NCI-H460 (cell line): ENCODE results near the gene IRX2. TPM values are rescaled to one million over a fixed set of nuclear protein-coding genes. Genes with fewer than 3 reads are reported as not detected.

Source experiments
- DNase-seq: peaks from one replicate; pipeline ENCODE4 v3.0.0-alpha.2; 2016; ENCODE audit warnings: low read depth; ENCODE audit errors: extremely low read depth
- total RNA-seq: library from RNA; depleted of rRNA; stranded (reverse); fragments of >200 nt; shearing (Covaris generic); gene quantifications from 2 replicates; pipeline ENCODE4 v1.2.3, GENCODE V29; 2014

Gene IRX2
- total RNA-seq, 1 experiment from 2014 or later, result 30.6 TPM

DNA sequence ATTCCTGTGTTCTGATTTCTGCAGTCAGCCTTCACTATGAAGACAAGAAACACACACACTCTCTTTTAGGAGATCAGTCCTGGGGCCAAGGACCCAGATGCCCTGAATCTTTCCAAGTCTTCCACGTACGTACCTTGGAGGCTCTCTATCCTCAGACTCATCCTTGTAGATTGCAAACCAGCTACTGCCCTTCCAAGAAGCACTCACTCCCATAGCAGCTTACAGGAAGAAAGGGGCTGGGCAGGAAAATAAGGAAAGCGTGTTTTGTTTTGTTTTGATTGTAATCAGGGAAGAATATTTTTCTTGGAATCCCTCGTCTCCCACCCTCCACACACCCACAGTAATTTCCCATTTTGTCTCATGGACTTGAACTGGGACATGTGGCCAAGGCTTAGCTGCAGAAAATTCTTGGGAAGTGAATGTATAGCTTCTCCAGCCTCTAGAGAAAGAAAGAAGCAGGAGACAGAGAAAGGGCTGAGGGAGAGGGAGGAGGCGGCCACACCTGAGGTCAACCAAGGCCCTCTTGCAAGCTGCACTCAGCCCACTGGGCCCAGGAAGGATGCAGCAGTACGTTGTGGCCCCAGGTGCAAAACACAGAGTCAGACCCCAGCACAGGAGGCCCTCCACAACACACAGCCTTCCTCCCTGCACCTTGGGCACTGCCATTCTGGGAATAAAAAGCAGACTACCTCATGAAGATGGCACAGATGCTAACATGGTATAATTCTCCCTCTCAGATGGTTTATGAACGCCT lies 29.9 kb downstream of the IRX2 start:
- no peak for DNase-seq

DNA sequence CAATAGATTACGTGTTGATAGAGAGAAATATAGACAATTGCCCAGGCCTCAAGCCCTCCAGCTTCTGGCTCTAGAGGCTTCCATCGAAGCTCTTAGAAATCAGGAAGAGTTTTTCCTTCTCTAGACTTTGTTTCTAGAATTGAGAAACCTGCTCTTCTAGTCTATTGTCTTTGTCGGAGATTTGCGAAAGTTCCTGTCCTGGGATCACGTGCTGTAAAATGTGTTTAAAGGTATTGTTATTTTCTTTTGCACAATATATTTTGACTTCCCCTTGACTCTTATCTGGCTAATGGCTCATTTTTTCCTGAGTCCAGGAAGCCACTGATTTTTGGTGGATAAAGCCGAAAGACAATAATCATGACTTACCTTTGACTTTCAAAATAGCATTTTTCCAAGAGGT lies 32.1 kb downstream of the IRX2 start:
- no peak for DNase-seq

DNA sequence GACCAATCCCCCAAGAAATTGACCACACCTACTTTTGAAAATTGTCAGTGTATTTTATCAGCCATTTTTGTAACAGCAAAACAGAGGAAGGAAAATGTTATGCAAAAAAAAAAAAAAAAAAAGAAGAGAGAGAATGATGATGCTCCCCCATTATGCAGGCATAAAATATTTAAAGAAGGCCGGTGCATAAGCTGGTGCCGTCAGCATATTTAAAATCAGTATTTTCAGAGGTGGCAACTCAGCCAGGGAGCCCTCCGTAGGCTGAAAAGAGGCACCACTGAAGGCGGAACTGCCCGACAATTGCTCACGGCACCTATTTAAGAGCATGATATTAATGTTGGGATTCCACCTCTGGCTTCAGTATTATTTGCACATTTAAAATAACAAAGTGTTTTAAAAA lies 33.4 kb downstream of the IRX2 start:
- no peak for DNase-seq

DNA sequence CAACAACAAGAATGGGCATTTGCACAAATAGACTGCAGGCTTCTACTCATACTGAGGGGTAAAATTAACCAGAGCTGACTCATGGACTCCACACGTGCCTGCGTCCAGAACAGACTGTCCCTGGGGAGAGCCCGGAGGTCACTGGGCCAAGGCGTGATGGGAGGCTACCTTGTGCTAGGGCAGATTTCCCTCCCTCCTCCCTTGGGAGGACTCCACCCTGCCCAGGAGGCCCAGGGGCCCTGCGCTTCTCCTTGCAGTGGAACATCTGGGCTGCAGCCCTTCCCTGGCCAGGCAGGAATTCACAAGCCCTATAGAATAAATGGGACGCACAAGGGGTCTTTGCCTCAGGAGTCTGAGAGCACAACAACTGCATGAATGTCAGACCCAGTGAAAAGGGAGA lies 35.6 kb downstream of the IRX2 start:
- no peak for DNase-seq

DNA sequence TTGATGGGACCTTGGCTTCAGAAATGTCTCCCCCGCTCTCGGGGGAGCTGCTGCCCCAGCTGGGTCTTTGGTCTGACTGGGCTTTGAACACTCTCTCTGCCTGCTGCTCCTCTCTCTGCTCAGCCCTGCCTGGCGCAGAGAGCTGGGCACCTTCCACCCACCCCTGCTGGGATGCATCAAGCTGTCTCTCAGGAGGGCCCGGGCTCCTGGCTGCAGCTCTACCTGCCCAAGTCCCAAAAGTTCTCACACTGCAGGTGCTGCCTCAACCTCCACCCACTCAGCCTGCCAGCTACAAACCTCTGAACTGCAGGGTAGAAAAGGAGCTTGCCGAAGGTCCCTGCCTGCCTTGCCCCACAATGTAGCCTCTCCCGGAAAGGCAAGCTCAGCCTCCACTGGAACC lies 36.7 kb downstream of the IRX2 start:
- DNase-seq, result no peak

DNA sequence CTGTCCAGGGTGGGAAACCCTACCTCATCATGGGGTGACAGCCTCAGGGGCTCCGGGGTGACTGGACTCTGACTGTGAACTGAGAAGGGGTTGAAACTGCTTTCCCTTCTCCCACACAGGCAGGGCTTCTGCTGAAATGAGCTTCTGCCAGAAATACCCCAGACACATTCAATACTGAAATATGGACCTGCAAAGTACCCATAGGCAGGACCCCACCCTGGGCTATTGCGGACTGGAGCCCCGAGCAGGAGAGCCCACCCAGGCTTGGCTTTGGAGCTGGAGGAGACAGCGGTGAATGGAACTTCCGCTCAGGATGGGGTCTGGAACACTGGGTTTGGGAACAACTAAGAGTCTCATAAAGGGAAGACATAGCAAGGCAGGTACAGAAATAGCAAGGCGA lies 37.5 kb downstream of the IRX2 start:
- DNase-seq, result no peak

DNA sequence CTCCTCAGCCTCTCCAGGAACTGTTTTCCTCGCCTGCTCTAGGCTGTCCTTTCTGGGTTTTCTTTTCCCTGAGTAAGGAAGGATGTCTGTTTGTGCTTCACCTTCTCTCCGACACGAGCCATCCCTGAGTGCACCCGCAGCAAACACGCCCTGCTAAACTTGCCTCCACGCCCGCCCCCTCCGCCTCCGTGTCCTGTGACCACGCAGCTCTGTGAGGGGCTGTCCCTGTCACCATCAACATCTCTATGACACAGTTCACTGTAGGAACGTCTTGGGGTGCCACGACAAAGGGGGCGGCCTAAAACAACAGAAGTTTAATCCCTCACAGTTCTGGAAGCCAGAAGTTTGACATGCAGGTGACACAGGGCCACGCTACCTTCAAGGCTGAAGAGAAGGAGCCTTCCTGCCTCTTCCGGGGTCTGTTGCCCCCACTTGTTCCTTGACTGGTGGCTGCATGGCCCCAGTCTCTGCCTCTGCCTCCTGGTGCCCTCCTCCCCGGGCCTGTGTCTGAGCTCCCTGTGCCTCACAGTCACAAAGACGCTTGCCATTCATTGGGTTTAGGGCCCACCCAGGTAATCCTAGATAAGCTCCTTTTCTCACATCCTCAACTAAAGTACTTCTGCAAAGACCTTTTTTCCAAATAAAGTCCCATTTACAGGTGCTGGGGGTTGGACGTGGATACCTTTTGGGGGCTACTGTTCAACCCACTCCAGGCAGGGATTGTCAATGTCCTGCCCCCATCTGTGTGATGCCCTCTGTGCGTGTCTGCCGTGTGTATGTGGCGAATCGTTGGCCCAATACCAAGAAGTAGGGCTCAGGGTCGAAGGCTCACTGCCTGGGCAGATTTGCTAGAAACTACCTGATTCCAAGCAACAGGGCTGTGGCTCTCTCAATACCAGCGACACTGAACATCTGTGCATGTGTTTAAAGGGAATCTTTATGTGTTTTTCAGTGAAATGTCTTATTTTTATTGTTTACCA lies 39.7 kb downstream of the IRX2 start:
- DNase-seq, result no peak

DNA sequence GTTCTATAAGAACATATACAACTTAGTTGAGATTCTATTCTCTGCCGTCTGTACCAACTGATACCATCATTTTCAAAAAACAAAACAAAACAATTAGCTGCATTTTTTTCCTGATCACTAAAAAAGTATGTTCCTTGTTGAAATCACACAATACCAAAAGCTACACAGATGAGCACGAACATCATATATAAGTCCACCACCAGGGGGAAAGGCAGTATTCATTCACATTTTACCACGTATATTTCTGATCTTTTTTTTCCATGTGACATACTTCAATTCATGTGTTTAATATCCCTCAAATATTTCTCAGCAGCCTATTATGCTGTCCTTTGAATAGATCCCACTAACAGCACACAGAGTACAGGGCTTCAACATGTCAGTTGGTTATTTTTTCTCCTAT lies 40.6 kb downstream of the IRX2 start:
- no peak for DNase-seq

DNA sequence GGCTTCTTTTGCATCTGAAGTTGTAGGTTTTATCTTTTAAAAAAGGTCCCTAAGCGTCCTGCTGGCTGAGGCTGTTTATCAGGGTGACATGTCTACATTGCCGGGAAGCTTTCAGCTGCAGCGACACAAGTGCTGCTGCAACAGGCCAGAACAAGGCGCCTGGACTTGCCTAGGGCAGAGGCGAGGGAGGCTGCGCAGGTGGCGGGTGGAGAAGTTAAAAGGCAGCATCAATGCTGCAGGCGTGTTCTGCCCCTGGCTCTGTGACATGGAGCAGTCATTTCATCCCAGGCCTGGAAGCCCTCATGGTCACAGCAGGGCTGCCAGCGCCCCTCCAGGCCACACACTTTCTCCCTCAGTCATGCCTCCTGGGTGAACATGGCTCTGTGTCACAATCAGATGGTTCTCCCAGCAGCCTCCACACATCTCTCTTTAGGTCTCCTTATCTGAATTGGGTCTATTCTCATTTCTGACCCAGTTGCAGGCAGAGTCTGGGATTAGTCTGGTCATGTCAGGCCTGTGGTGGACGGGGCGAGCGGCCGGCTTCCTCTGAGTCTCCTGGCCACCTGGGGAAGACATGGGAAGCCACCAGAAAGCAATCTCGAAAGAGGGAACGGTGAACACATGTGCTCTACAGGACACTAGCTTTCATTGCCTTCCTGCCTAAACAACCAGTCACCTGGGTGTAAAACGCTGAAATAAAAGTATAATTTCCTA lies 41.3 kb downstream of the IRX2 start:
- DNase-seq, result no peak

DNA sequence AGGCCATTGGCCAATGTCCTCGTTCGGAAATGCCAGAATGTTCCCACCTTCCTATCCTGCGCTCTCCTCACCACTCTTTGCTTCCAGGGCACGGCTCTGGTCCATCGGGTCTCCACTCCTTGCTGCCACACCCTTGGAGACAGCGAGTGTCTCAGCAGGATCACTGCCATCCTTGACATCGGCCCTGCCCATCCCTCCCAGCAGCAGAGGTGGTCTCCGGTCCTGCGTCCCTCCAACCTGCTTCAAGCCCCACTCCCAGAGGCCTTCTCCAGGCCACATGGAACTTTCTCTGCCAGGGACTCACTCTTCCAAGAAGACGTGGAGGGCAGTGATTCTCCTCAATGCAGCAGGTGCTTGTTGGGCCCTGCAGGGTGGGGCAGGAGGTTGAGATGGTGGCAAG lies 42.7 kb downstream of the IRX2 start:
- no peak for DNase-seq

DNA sequence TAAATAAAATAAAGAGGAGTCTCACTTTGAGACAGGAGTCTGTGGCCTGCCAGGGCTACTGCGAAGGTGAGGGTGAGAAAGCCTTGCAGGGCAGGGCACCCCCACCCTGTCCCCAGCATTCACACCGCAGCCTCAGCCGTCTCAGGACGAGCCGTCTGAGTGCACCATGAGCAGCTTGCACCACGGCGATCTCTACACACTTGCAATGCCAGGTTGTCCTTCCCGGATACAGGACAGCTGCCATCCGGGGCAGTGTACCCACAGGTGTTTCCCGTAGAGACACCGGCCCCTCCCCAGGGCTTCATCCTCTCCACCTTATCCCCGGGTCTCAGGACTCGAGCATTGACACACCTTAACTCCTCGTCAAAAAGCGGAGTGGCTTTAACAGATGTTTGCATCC lies 43.3 kb downstream of the IRX2 start:
- no peak for DNase-seq

DNA sequence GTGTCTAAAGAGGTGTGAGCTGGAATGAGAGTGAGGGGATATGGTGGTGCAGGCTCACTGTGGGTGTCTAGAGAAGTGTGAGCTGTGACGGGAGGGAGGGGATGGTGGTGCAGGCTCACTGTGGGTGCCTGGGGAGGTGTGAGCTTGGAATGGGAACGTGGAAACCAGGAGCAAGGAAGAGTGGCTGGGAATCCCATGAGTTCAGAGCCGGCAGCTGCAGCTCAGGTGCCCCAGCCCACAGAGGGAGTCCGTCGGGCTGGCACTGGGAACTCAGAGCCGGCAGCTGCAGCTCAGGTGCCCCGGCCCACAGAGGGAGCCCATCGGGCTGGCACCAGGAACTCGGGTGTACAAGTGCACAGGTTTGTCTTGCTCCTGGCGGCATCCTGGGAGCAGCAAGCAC lies 45.6 kb downstream of the IRX2 start:
- no peak for DNase-seq

DNA sequence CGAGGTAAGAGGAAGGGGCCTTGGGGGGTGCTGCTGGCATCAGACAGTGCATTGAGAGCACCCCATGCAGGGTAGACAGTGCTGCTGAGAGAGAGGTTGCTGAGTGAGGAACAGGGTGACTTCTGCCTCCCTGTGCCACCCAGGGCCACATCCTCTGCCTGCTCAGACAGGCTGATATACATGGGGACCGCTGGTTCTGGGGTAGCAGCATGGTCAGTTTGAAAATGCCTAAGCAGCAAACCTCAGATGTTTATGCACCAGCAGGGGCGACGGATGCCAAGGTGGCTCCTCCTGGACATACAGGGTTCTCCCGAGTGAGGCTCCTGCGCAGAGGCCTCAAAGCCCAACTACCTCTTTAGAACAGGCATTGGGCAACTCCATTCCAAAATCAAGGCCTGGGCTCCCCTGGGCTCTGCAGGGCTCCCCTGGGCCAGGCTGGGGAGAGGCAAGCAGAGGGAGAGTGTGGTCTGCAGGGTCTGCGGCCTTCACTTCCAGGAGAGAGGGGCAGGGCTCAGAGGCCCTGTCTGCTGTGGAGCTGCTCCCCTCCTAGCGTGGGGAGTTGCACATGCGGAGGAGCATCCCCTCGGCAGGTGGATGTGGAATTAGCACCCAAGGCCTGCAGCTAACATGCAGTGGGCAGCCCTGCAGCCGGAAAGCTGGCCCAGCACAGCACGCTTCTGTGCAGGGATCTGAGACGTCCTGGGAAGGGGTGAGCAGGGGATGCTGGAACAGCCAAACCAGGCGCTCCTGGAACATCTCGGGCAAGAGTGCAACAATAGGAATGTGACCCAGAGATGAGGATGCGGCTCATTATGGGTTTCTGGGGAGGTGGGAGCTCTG lies 46.5 kb downstream of the IRX2 start:
- DNase-seq, result no peak

DNA sequence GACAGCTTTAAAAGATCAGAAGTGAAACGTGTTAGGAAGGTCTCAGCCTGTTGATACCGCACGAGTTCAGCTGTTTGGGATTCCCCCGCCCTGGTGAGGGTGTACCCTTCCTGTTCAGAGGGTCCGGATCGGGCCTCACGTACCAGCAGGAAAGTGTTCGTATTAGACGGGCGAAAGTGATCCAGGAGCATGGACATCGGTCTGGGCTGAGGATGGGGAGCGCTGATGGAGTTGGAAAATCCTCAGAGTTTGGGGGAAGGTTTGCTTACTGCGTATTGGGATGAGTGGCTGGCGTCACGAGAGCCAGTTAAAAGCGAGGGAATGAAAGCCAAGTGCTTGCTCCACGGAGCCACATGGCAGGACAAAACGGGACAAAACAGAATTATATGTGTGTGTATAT lies 47.4 kb downstream of the IRX2 start:
- DNase-seq, result no peak

DNA sequence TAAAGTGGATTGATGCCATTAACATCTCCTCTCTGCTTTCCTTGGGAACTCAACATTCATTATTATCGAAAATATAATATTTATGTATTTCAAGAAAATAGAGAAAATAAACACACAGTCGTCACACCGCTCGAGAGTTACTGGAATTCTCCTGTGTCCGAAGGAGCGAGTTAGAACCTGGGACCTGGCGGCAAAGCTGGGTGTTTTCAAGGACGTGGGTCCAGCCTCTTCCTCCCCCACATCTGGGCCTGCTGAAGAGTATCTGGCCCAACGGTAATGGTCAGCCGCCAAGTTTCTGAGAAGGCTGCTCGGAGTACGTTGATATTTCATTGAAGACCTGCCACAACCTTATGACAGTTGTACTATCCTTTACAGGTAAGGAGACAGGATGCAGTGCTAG lies 47.9 kb downstream of the IRX2 start:
- no peak for DNase-seq

DNA sequence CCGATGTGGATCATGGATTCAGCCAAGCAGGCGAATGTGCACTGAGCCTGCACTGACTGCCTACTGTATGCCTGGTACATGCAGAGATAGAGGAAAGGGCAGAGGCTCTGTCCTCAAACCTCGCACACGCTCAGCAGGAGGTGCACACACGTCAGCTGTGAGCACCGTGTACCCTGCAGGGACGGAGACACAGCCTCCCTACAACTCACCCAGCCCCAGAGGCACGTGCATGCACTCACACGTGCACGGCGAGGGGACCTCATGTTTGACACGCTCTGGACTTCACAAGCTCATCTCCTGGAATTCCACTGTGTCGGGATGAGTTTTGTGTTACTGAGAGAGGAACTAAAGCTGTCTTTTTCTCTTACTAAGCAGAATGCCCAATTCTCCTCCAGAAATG lies 48.4 kb downstream of the IRX2 start:
- DNase-seq, result no peak

DNA sequence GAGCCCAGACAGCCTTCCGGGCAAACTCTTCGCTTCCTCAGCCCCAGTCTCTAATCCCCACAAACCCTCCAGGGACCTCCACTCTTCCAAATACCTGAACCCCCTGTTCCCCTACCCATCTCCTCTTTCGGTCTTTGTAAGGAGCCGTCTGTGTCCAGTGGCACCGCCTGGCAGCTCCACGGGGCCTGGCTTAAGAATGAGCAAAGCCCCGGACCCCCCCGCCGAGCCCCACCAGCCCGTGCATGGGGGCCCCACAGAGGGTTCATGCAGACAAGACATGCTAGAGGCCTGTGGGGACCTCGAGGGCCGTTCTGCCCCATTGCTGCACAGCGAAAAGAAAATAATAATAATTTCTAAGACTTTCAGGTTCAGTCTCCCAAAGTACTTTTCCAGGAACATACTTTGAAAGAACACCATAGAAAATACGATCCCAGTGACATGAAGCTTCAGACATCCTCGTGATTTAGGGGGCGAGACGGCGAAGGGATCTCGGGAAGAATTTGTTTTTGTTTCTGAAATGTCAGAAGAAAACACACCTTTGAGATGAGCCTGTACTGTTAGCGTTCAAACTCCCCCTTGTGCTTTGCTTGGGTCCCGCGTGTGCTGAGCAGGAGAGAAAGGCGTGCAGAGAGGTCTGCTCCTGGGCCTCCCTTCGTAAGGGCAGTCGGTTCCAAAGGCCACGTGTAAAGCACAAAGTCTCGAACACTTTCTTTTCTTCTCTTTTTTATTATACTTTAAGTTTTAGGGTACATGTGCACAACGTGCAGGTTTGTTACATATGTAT lies 49.2 kb downstream of the IRX2 start:
- DNase-seq, result no peak

DNA sequence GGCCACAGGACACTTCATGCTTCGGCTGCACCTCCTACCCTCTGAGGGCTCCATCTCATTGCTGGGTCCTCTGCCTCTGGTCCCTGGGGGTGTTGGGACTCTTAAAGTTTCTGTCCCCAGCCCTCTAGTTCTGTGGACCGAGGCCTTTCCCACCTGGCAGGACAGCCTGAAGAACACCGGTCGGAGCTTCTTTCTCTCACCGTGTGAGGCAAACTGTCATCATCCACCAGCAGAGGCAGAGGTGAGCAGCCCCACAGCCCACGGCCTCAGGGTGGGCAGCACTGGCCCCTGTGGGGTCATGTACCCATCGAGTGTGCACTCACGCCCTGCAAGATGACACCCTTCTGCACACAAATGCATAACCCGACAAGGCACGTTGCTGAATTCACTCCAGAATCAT lies 49.9 kb downstream of the IRX2 start:
- no peak for DNase-seq

DNA sequence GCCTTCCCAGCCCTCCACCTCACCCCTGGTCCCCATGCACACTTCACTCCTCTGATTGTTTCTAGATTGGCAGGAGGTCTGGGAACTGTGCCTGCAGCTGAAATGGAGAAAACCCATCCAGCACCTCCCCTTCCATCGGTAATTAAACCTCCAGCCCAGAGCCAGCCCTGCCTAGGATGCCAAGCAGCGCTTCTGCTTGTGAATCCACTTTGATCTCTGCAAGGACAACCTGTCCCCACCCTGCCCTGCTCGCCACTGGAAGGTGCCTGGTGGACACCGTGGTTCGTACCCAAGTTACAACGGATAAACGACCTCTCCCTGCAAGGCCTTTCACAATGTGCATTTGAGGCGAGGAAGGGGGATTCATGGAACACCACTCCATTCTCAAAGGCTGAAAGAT lies 50.6 kb downstream of the IRX2 start:
- DNase-seq, result no peak

DNA sequence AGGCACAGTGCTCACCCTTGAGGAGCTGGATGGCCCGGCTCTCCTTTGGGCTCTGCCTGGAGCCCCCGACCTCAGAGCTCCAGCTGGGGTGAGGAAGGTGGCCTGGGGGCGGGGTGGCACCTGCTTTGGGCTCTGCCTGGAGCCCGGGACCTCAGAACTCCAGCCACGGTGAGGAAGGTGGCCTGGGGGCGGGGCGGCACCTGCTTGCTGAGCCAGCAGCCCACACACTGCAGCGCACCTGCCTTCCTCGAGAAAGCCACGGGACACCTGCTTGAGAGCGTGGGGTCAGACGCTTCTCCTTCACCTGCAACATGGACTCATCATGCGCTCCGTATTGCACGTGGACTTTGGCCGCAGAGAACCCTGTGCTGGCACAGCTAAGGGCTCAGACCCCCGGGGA lies 51.8 kb downstream of the IRX2 start:
- no peak for DNase-seq
